Activated T-helper 9 cell treated with anti-CD3 and anti-CD28 coated beads, Interleukin-2, amount 50 U/mL, for 16 hours (primary cell): ENCODE results near the gene RD3L.
"Not testable (repeated sequence)": the region's sequence is repeated elsewhere in the genome, so short reads cannot be mapped to it uniquely, and the experiment has no call there.

Source experiments
- DNase-seq: peaks from one replicate; pipeline ENCODE4 v3.0.0-alpha.2; 2020; ENCODE audit warnings: low read depth

Gene RD3L

GRCh38 chr14:103941973-103942736 lies at the start of gene RD3L:
Gene RD3L, minus strand, starts transcription at chr14:103942529. Its CDS starts 834 bp downstream, at chr14:103941695.
- DNase-seq = no peak

- DNase-seq = no peak
Observed at GRCh38 chr14:103989964-103990363, 47.6 kb upstream of the RD3L start.

GRCh38 chr14:103989034-103989433 lies 46.7 kb upstream of the RD3L start:
- no peak for DNase-seq

GRCh38 chr14:103984196-103984595 lies 41.9 kb upstream of the RD3L start:
- DNase-seq = no peak

- not testable (repeated sequence) for DNase-seq
Observed at GRCh38 chr14:103980623-103981238, 38.4 kb upstream of the RD3L start.

- DNase-seq = no peak
Observed at GRCh38 chr14:103974575-103974974, 32.2 kb upstream of the RD3L start.

- no peak for DNase-seq
Observed at GRCh38 chr14:103973354-103973753, 31.0 kb upstream of the RD3L start.

- DNase-seq = no peak
Observed at GRCh38 chr14:103969961-103970360, 27.6 kb upstream of the RD3L start.

GRCh38 chr14:103966631-103967030 lies 24.3 kb upstream of the RD3L start:
- DNase-seq = no peak

GRCh38 chr14:103961928-103962578 lies 19.7 kb upstream of the RD3L start:
- no peak for DNase-seq

GRCh38 chr14:103960457-103961055 lies 18.2 kb upstream of the RD3L start:
- DNase-seq = no peak

- no peak for DNase-seq
Observed at GRCh38 chr14:103949131-103949790, 6.9 kb upstream of the RD3L start.

GRCh38 chr14:103948442-103948841 lies 6.1 kb upstream of the RD3L start:
- DNase-seq = no peak

GRCh38 chr14:103946975-103947374 lies 4.6 kb upstream of the RD3L start:
- DNase-seq = no peak

- DNase-seq = no peak
Observed at GRCh38 chr14:103943673-103944072, 1.3 kb upstream of the RD3L start.

- no peak for DNase-seq
Observed at GRCh38 chr14:103941462-103941861, 867 bp downstream of the RD3L start.

GRCh38 chr14:103935102-103935501 lies 7.2 kb downstream of the RD3L start:
- DNase-seq = no peak

- DNase-seq = no peak
Observed at GRCh38 chr14:103932791-103933490, 9.4 kb downstream of the RD3L start.

- no peak for DNase-seq
Observed at GRCh38 chr14:103931422-103931821, 10.9 kb downstream of the RD3L start.

- DNase-seq = no peak
Observed at GRCh38 chr14:103930051-103930604, 12.2 kb downstream of the RD3L start.
